Thymus (tissue), 11 donors: ENCODE data around the gene CIP2A. TPM values are rescaled to one million over a fixed set of nuclear protein-coding genes. Genes with fewer than 3 reads are reported as not detected.

Experiments
- DNase-seq, 9 donors: peaks; one replicate each; pipeline ENCODE4 v3.0.0-alpha.2; 2013; ENCODE audit warnings: low spot score in 9 of 9, low read depth in 6 of 9, missing footprints in 1 of 9
- H3K27ac ChIP-seq, 2 donors: one replicate each; pipeline ENCODE4 v1.5.1; 2013; ENCODE audit warnings: control low read depth in 1 of 2, low read depth in 1 of 2, low read length in 1 of 2, mild to moderate bottlenecking in 1 of 2, moderate library complexity in 1 of 2
- H3K27me3 ChIP-seq, 2 donors: one replicate each; pipeline ENCODE4 v1.5.1; 2013; ENCODE audit warnings: low read length in 1 of 2; ENCODE audit not compliant: control insufficient read depth in 2 of 2, insufficient read depth in 1 of 2
- H3K36me3 ChIP-seq, 2 donors: one replicate each; pipeline ENCODE4 v1.5.1; 2013; ENCODE audit warnings: low read length in 1 of 2, mild to moderate bottlenecking in 1 of 2, moderate library complexity in 1 of 2; ENCODE audit not compliant: control insufficient read depth in 2 of 2, insufficient read depth in 2 of 2
- H3K4me1 ChIP-seq, 2 donors: one replicate each; pipeline ENCODE4 v1.5.1; 2013; ENCODE audit warnings: low read length in 2 of 2; ENCODE audit not compliant: control insufficient read depth in 2 of 2, insufficient read depth in 2 of 2
- H3K4me3 ChIP-seq, 2 donors: one replicate each; pipeline ENCODE4 v1.5.1; 2013; ENCODE audit warnings: low read length in 2 of 2, control low read depth in 1 of 2, mild to moderate bottlenecking in 1 of 2
- H3K9me3 ChIP-seq, 2 donors: one replicate each; pipeline ENCODE4 v1.5.1; 2013; ENCODE audit warnings: low read length in 1 of 2, mild to moderate bottlenecking in 1 of 2; ENCODE audit not compliant: control insufficient read depth in 2 of 2, insufficient read depth in 1 of 2
- WGBS: extraction: QIAGEN DNeasy Blood & Tissue Kit; methylation state at CpG from one replicate; pipeline ENCODE4 v1.1.7; 2013; 5-methylcytosine and 5-hydroxymethylcytosine counted together
- polyA plus RNA-seq: library from polyadenylated mRNA; stranded (reverse); fragments of 200-250 nt; gene quantifications from one replicate; pipeline ENCODE4 v1.2.3, GENCODE V29; 2013
- total RNA-seq: library from RNA; stranded (reverse); fragments of 120-200 nt; gene quantifications from one replicate; pipeline ENCODE4 v1.2.4, GENCODE V29; 2013
- donor health status: healthy.

CIP2A gene
- total and polyA plus RNA-seq, 2 donors: 2.0 to 21.4 TPM

GRCh38 chr3:108527109-108527508 is 62.1 kb downstream of the CIP2A start:
- H3K4me1 ChIP-seq: no peaks in the 10 kb centered on the region
- no peak overlapping the region for H3K27ac ChIP-seq
- DNase-seq: no peak
- H3K4me3 ChIP-seq: no peak overlapping the region
- no peaks in the 10 kb centered on the region for H3K36me3 ChIP-seq
- no peaks in the 10 kb centered on the region for H3K9me3 ChIP-seq
- no peaks in the 10 kb centered on the region for H3K27me3 ChIP-seq

- H3K9me3 ChIP-seq: no peaks in the 10 kb centered on the region
- H3K27ac ChIP-seq: no peak overlapping the region
- H3K4me1 ChIP-seq: no peaks in the 10 kb centered on the region
- no peak overlapping the region for H3K4me3 ChIP-seq
- DNase-seq: no peak
- WGBS: 96% methylated on average over 2 of the region's 2 CpGs
- no peaks in the 10 kb centered on the region for H3K27me3 ChIP-seq
- H3K36me3 ChIP-seq: no peaks in the 10 kb centered on the region
These were observed 63.3 kb downstream of the CIP2A start for GRCh38 chr3:108525971-108526370.

GRCh38 chr3:108525256-108525655 is 64.0 kb downstream of the CIP2A start:
- Histone ChIP-seq H3K4me3 (no peak overlapping the region), H3K36me3 (no peaks in the 10 kb centered on the region), H3K4me1 (no peaks in the 10 kb centered on the region), H3K9me3 (no peaks in the 10 kb centered on the region), H3K27ac (no peak overlapping the region), H3K27me3 (no peaks in the 10 kb centered on the region)
- DNase-seq: no peak
- 75% methylated on average over 2 of the region's 2 CpGs for WGBS

GRCh38 chr3:108524537-108524936 is 64.7 kb downstream of the CIP2A start:
- Histone ChIP-seq H3K27ac (no peak overlapping the region), H3K27me3 (no peaks in the 10 kb centered on the region), H3K36me3 (no peaks in the 10 kb centered on the region), H3K9me3 (no peaks in the 10 kb centered on the region), H3K4me3 (no peak overlapping the region), H3K4me1 (no peaks in the 10 kb centered on the region)
- WGBS: 71% methylated on average over 2 of the region's 2 CpGs
- no peak for DNase-seq

- Histone ChIP-seq H3K36me3 (no peaks in the 10 kb centered on the region), H3K27me3 (no peaks in the 10 kb centered on the region)
- no peak for DNase-seq
These were observed 70.3 kb downstream of the CIP2A start for GRCh38 chr3:108518895-108519294.

GRCh38 chr3:108516881-108517280 is 72.4 kb downstream of the CIP2A start:
- Histone ChIP-seq H3K4me1 (no peaks in the 10 kb centered on the region), H3K36me3 (no peaks in the 10 kb centered on the region), H3K27me3 (no peaks in the 10 kb centered on the region), H3K4me3 (no peak overlapping the region), H3K27ac (no peak overlapping the region), H3K9me3 (no peaks in the 10 kb centered on the region)
- 96% methylated on average over 2 of the region's 2 CpGs for WGBS
- no peak for DNase-seq

More at GRCh38 chr3:108518895-108519294, 70.3 kb downstream of the CIP2A start:
- H3K4me3 ChIP-seq: no peak overlapping the region
- H3K4me1 ChIP-seq: no peaks in the 10 kb centered on the region
- 88% methylated on average over 1 of the region's 1 CpG for WGBS
- H3K27ac ChIP-seq: no peak overlapping the region
- H3K9me3 ChIP-seq: no peaks in the 10 kb centered on the region

- WGBS: 94% methylated on average over 3 of the region's 3 CpGs
- Histone ChIP-seq H3K9me3 (no peaks in the 10 kb centered on the region), H3K36me3 (no peaks in the 10 kb centered on the region), H3K4me1 (peaks cover 0 to 5% of the 10 kb centered on the region in 2 donors), H3K4me3 (no peak overlapping the region), H3K27me3 (no peaks in the 10 kb centered on the region), H3K27ac (no peak overlapping the region)
- no peak for DNase-seq
These were observed 75.3 kb downstream of the CIP2A start for GRCh38 chr3:108513961-108514360.

GRCh38 chr3:108512671-108513070 is 76.6 kb downstream of the CIP2A start:
- Histone ChIP-seq H3K4me1 (peaks cover 0 to 5% of the 10 kb centered on the region in 2 donors), H3K4me3 (no peak overlapping the region), H3K36me3 (no peaks in the 10 kb centered on the region), H3K9me3 (no peaks in the 10 kb centered on the region), H3K27ac (no peak overlapping the region), H3K27me3 (no peaks in the 10 kb centered on the region)
- DNase-seq: no peak
- WGBS: 97% methylated on average over 2 of the region's 2 CpGs

- no peaks in the 10 kb centered on the region for H3K27me3 ChIP-seq
- peaks cover 0 to 5% of the 10 kb centered on the region in 2 donors for H3K4me1 ChIP-seq
- no peaks in the 10 kb centered on the region for H3K36me3 ChIP-seq
- no peak for DNase-seq
- H3K4me3 ChIP-seq: no peak overlapping the region
- H3K9me3 ChIP-seq: no peaks in the 10 kb centered on the region
- no peak overlapping the region for H3K27ac ChIP-seq
These were observed 77.7 kb downstream of the CIP2A start for GRCh38 chr3:108511490-108511889.

GRCh38 chr3:108511055-108511454 is 78.2 kb downstream of the CIP2A start:
- no peak overlapping the region for H3K27ac ChIP-seq
- no peak overlapping the region for H3K4me3 ChIP-seq
- 98% methylated on average over 4 of the region's 4 CpGs for WGBS
- no peaks in the 10 kb centered on the region for H3K9me3 ChIP-seq
- peaks cover 0 to 5% of the 10 kb centered on the region in 2 donors for H3K4me1 ChIP-seq
- H3K27me3 ChIP-seq: no peaks in the 10 kb centered on the region
- H3K36me3 ChIP-seq: no peaks in the 10 kb centered on the region
- no peak for DNase-seq
